Endothelial cell of umbilical vein (primary cell): ENCODE results near the gene PDE10A. TPM values are rescaled to one million over a fixed set of nuclear protein-coding genes. Genes with fewer than 3 reads are reported as not detected.

Experiments
- BruUV-seq: library from RNA; stranded (reverse); fragments of 400-500 nt; replicated peaks from 2 replicates; lab custom pipeline; 2021; lab: Mats Ljungman, UMichigan
- CTCF ChIA-PET: fragments of 300-600, 350-600 bp; sonication (Branson Sonifier 250); formaldehyde crosslinking; loops from one replicate; lab custom pipeline; 2021; ENCODE audit warnings: antibody characterized with exemption, inconsistent platforms; lab: Charles Lee
- POLR2A ChIA-PET: fragments of 300-600, 350-600 bp; sonication (Branson Sonifier 250); formaldehyde crosslinking; loops from one replicate; lab custom pipeline; 2021; ENCODE audit warnings: antibody characterized with exemption, inconsistent platforms; lab: Charles Lee
- DNase-seq: peaks from one replicate; pipeline ENCODE4 v3.0.0-alpha.2; 2011; ENCODE audit warnings: low read depth, low spot score
- FAIRE-seq: peaks from 2 replicates; lab custom pipeline; 2011; peaks lifted over from hg19 to GRCh38; lab: Jason Lieb, UNC
- H2AFZ ChIP-seq: 2 replicates; pipeline ENCODE4 v1.6.0; 2012; ENCODE audit warnings: low read depth, low read length, control low read depth, inconsistent platforms
- H3K27ac ChIP-seq: 2 replicates; pipeline ENCODE4 v1.5.1; 2011; ENCODE audit warnings: low read depth, mild to moderate bottlenecking, control low read depth, low read length, moderate library complexity; ENCODE audit not compliant: insufficient read depth
- H3K27me3 ChIP-seq, 2 experiments: 2 replicates each; pipeline versions ENCODE4 v1.6.0 to v1.6.1; 2011; ENCODE audit warnings: low read length in 2 of 2, mixed read lengths in 1 of 2; ENCODE audit not compliant: control insufficient read depth in 2 of 2, insufficient read depth in 2 of 2
- H3K36me3 ChIP-seq, 2 experiments: 2 replicates in 1 of 2; 3 replicates in 1 of 2; pipeline ENCODE4 v1.5.1; 2011; ENCODE audit warnings: low read length in 2 of 2, mild to moderate bottlenecking in 1 of 2, moderate library complexity in 1 of 2; ENCODE audit not compliant: control insufficient read depth in 2 of 2, insufficient read depth in 2 of 2; ENCODE audit errors: extremely low read depth in 1 of 2
- H3K4me1 ChIP-seq: 3 replicates; pipeline ENCODE4 v1.5.1; 2011; ENCODE audit warnings: mild to moderate bottlenecking, low read length; ENCODE audit not compliant: control insufficient read depth, insufficient read depth; ENCODE audit errors: extremely low read depth
- H3K4me2 ChIP-seq: 2 replicates; pipeline ENCODE4 v1.6.1; 2011; ENCODE audit warnings: low read length, control low read depth, mixed read lengths; ENCODE audit not compliant: insufficient read depth
- H3K4me3 ChIP-seq, 3 experiments: fragments of 200-600 bp in 1 of 3; sonication (generic), shearing (Covaris generic) in 1 of 3; replicated peaks in 1 of 3; 2 replicates each; pipeline ENCODE4 v1.5.1; 2011 to 2016; ENCODE audit warnings: control low read depth in 3 of 3, low read length in 3 of 3, mild to moderate bottlenecking in 2 of 3, inconsistent platforms in 1 of 3, low read depth in 1 of 3, moderate library complexity in 1 of 3; ENCODE audit not compliant: insufficient read depth in 1 of 3
- H3K79me2 ChIP-seq: 2 replicates; pipeline ENCODE4 v1.6.0; 2012; ENCODE audit warnings: low read length, inconsistent platforms; ENCODE audit not compliant: control insufficient read depth, insufficient read depth
- H3K9ac ChIP-seq: replicated peaks from 2 replicates; pipeline ENCODE3; 2011; ENCODE audit warnings: low read length, control low read depth; ENCODE audit not compliant: insufficient read depth; ENCODE audit errors: extremely low read depth
- H3K9me1 ChIP-seq: replicated peaks from 3 replicates; pipeline ENCODE4 v1.6.0; 2011; ENCODE audit warnings: mild to moderate bottlenecking, low read length; ENCODE audit not compliant: control insufficient read depth, insufficient read depth; ENCODE audit errors: extremely low read depth
- H3K9me3 ChIP-seq: replicated peaks from 2 replicates; pipeline ENCODE4 v1.5.1; 2012; ENCODE audit warnings: low read length, inconsistent platforms; ENCODE audit not compliant: control insufficient read depth, insufficient read depth
- H4K20me1 ChIP-seq: replicated peaks from 2 replicates; pipeline ENCODE3; 2011; ENCODE audit warnings: mild to moderate bottlenecking, low read length; ENCODE audit not compliant: control insufficient read depth, insufficient read depth; ENCODE audit errors: extremely low read depth
- CTCF ChIP-seq, 2 donors: IDR thresholded peaks; 1 replicate in 1 of 2; 2 replicates in 1 of 2; pipeline ENCODE4 v1.5.1; 2011; ENCODE audit warnings: low read length in 2 of 2, mild to moderate bottlenecking in 2 of 2, moderate library complexity in 2 of 2, control low read depth in 1 of 2, inconsistent platforms in 1 of 2, low read depth in 1 of 2; ENCODE audit not compliant: insufficient read depth in 1 of 2; ENCODE audit errors: extremely low read depth in 1 of 2
- EZH2 ChIP-seq: IDR thresholded peaks from 2 replicates; pipeline ENCODE4 v1.6.1; 2012; ENCODE audit warnings: borderline replicate concordance, low read depth, mild to moderate bottlenecking, moderate library complexity, low read length, inconsistent platforms; ENCODE audit not compliant: severe bottlenecking
- FOS ChIP-seq: IDR thresholded peaks from 2 replicates; pipeline ENCODE4 v1.6.1; 2011; ENCODE audit warnings: mild to moderate bottlenecking, low read length, moderate library complexity, borderline replicate concordance; ENCODE audit not compliant: insufficient read depth
- GATA2 ChIP-seq: IDR thresholded peaks from 2 replicates; pipeline ENCODE4 v1.7.0; 2011; ENCODE audit warnings: low read depth, mild to moderate bottlenecking, moderate library complexity, mixed read lengths, low read length; ENCODE audit not compliant: insufficient read length, insufficient read depth
- JUN ChIP-seq: IDR thresholded peaks from 2 replicates; pipeline ENCODE4 v1.6.1; 2011; ENCODE audit warnings: borderline replicate concordance, low read depth; ENCODE audit not compliant: insufficient read length, insufficient read depth
- MAX ChIP-seq: IDR thresholded peaks from 2 replicates; pipeline ENCODE4 v1.6.1; 2011; ENCODE audit not compliant: insufficient read depth, insufficient read length
- MYC ChIP-seq: IDR thresholded peaks from one replicate; pipeline ENCODE4 v1.6.1; 2011; ENCODE audit warnings: mild to moderate bottlenecking, low read depth, low read length
- POLR2A ChIP-seq: IDR thresholded peaks from 2 replicates; pipeline ENCODE4 v1.6.1; 2012; ENCODE audit warnings: low read depth, mild to moderate bottlenecking, control low read depth, low read length
- POLR2AphosphoS5 ChIP-seq: IDR thresholded peaks from 2 replicates; pipeline ENCODE4 v1.6.1; 2012; ENCODE audit warnings: low read depth, mild to moderate bottlenecking, control low read depth, low read length, moderate library complexity; ENCODE audit not compliant: insufficient read depth
- dilution Hi-C: fragments of 300-500 bp; cut with MboI; formaldehyde crosslinking; loops from one replicate; pipeline ENCODE4 v1.15.0; 2019; ENCODE audit warnings: low sequenced_read_pairs; ENCODE audit not compliant: extremely low pct_ligation_motif_present
- intact Hi-C: fragments of 100-400 bp; cut with micrococcal nuclease; formaldehyde crosslinking; loops from one replicate; pipeline ENCODE4 v1.10.0; 2022
- polyA plus RNA-seq, 4 experiments: library from polyadenylated mRNA; depleted of rRNA in 3 of 4; stranded (reverse) in 3 of 4; unstranded in 1 of 4; fragments of >200 nt; gene quantifications; 2 replicates each; pipeline versions ENCODE4 v1.2.1 to v1.2.3, GENCODE V29; 2011 to 2012; ENCODE audit warnings: missing spikeins in 1 of 4
- total RNA-seq: library from RNA; stranded (reverse); gene quantifications from 2 replicates; pipeline ENCODE4 v1.2.3, GENCODE V29; 2021

Gene PDE10A
- total and polyA plus RNA-seq, 2 donors (not counting 3 experiments of a cell fraction or from before 2014, with no cell fraction given) = 0.86 to 2.9 TPM

GRCh38 chr6:165616116-165616515, 46.9 kb downstream of the PDE10A start:
- Histone ChIP-seq H3K9ac (no peak overlapping the region), H2AFZ (no peak overlapping the region), H3K36me3 (no peaks in the 10 kb centered on the region), H3K9me1 (no peaks in the 10 kb centered on the region), H3K4me1 (no peaks in the 10 kb centered on the region), H3K4me2 (no peak overlapping the region), H4K20me1 (no peaks in the 10 kb centered on the region), H3K79me2 (peaks cover 6% of the 10 kb centered on the region), H3K9me3 (no peaks in the 10 kb centered on the region), H3K27ac (no peak overlapping the region), H3K4me3 (no peak overlapping the region), H3K27me3 (no peaks in the 10 kb centered on the region)
- ChIA-PET POLR2A (no interaction called here), CTCF (interaction anchor here (0.7 to 2.1 kb wide), 3 partner anchors 13 to 176 kb away, joined by 3 to 6 read pairs (median 4); no protein-coding TSS in a partner anchor)
- dilution Hi-C loops (no loop called here), intact Hi-C loops (no loop called here)
- peak; percentile 8 for DNase-seq
- no peak for TF ChIP-seq CTCF (IDR thresholded peaks at IDR 0.05; ENCODE audit: extremely low read depth in 1 of 2, insufficient read depth in 1 of 2, low read depth in 1 of 2, low read length in 2 of 2)
- TF ChIP-seq FOS = no peak
- no peak for TF ChIP-seq POLR2AphosphoS5
- TF ChIP-seq EZH2 = no peak
- no TSS peak for BruUV-seq
- no peak for FAIRE-seq

- H3K4me2 ChIP-seq = no peak overlapping the region
- DNase-seq (no peak), FAIRE-seq (no peak)
- H3K27ac ChIP-seq = no peak overlapping the region
- no peaks in the 10 kb centered on the region for H3K27me3 ChIP-seq
- H2AFZ ChIP-seq = no peak overlapping the region
- no peaks in the 10 kb centered on the region for H3K9me3 ChIP-seq
- dilution Hi-C loops = no loop called here
- intact Hi-C loops = no loop called here
- ChIA-PET POLR2A (no interaction called here), CTCF (interaction anchor here (2.1 kb wide), 1 partner anchor 176 kb away, joined by 6 read pairs; no protein-coding TSS in a partner anchor)
- H3K36me3 ChIP-seq = no peaks in the 10 kb centered on the region
- no peaks in the 10 kb centered on the region for H4K20me1 ChIP-seq
- peaks cover 6% of the 10 kb centered on the region for H3K79me2 ChIP-seq
- no TSS peak for BruUV-seq
- TF ChIP-seq FOS (no peak), POLR2A (no peak), MYC (no peak), MAX (no peak), CTCF (IDR thresholded peaks at IDR 0.05; ENCODE audit: extremely low read depth in 1 of 2, insufficient read depth in 1 of 2, low read depth in 1 of 2, low read length in 2 of 2) (no peak), EZH2 (no peak), POLR2AphosphoS5 (no peak), JUN (no peak), GATA2 (no peak)
- H3K4me1 ChIP-seq = no peaks in the 10 kb centered on the region
- no peak overlapping the region for H3K9ac ChIP-seq
- no peaks in the 10 kb centered on the region for H3K9me1 ChIP-seq
- H3K4me3 ChIP-seq = no peak overlapping the region
Observed at GRCh38 chr6:165615636-165616035, 47.4 kb downstream of the PDE10A start.
